ENCODE measurements around the gene ADAMTSL1. TPM values are rescaled to one million over a fixed set of nuclear protein-coding genes. Genes with fewer than 3 reads are reported as not detected.

Gene ADAMTSL1
- total RNA-seq, 1 experiment from 2014 or later, result 0.94 TPM

GRCh38 chr9:18747595-18747994, 273.6 kb downstream of the ADAMTSL1 start:
- H3K27ac Mint-ChIP-seq, result no peak overlapping the region; the same call in 1 of the 2 replicates
- no peak overlapping the region for H3K4me3 Mint-ChIP-seq
- POLR2A ChIA-PET, result no interaction called here
- ATAC-seq (no peak), DNase-seq (ENCODE audit: low spot score) (no peak)
- H3K4me1 Mint-ChIP-seq, result no peaks in the 10 kb centered on the region
- H3K36me3 Mint-ChIP-seq, result no peaks in the 10 kb centered on the region
- CTCF ChIA-PET, result interaction anchor here (1.4 kb wide), 1 partner anchor 426 kb away, joined by 3 read pairs; no protein-coding TSS in a partner anchor
- H3K9me3 Mint-ChIP-seq, result peaks cover 3% of the 10 kb centered on the region; the same call in 1 of the 2 replicates
- H3K27me3 Mint-ChIP-seq (ENCODE audit: low read depth), result no peaks in the 10 kb centered on the region
- TF ChIP-seq ATF1 (CRISPR knock-in tag; IDR thresholded peaks at IDR 0.05) (no peak), E2F4 (CRISPR knock-in tag; IDR thresholded peaks at IDR 0.05; ENCODE audit: borderline replicate concordance, low read depth) (no peak), CDX4 (CRISPR knock-in tag; IDR thresholded peaks at IDR 0.05; ENCODE audit: borderline replicate concordance) (no peak), ZNF396 (CRISPR knock-in tag; IDR thresholded peaks at IDR 0.05; ENCODE audit: borderline replicate concordance) (no peak), GRHL2 (CRISPR knock-in tag; IDR thresholded peaks at IDR 0.05; ENCODE audit: insufficient replicate concordance, severe bottlenecking) (no peak), MAX (CRISPR knock-in tag; IDR thresholded peaks at IDR 0.05) (no peak), ZNF138 (CRISPR knock-in tag; conservative IDR thresholded peaks at IDR 0.05) (no peak), ATF6 (CRISPR knock-in tag; IDR thresholded peaks at IDR 0.05) (no peak), GABPB1 (CRISPR knock-in tag; IDR thresholded peaks at IDR 0.05) (no peak), HMGXB4 (CRISPR knock-in tag; IDR thresholded peaks at IDR 0.05) (no peak), ZBTB21 (CRISPR knock-in tag; IDR thresholded peaks at IDR 0.05; ENCODE audit: borderline replicate concordance) (no peak), ZBTB43 (CRISPR knock-in tag; IDR thresholded peaks at IDR 0.05) (no peak), JAZF1 (CRISPR knock-in tag; IDR thresholded peaks at IDR 0.05) (no peak), ARID4B (CRISPR knock-in tag; IDR thresholded peaks at IDR 0.05; ENCODE audit: borderline replicate concordance) (no peak), RORB (CRISPR knock-in tag; IDR thresholded peaks at IDR 0.05) (no peak), IRF2 (CRISPR knock-in tag; IDR thresholded peaks at IDR 0.05; ENCODE audit: borderline replicate concordance, low read depth) (no peak), STAT6 (CRISPR knock-in tag; conservative IDR thresholded peaks at IDR 0.05; ENCODE audit: low read depth) (no peak), AFF4 (CRISPR knock-in tag; IDR thresholded peaks at IDR 0.05; ENCODE audit: borderline replicate concordance) (no peak)
